HG03139 (cell line): ENCODE measurements around the gene PLXNB3.

Experiments used
- ATAC-seq: cut with Tn5 transposase; IDR thresholded peaks from one replicate; pipeline ENCODE4 v1.9.1; 2021; ENCODE audit not compliant: unreplicated experiment

PLXNB3 gene

GRCh38 chrX:153784325-153784967 lies 20.4 kb downstream of the PLXNB3 start:
- ATAC-seq = no peak

GRCh38 chrX:153786669-153787068 lies 22.6 kb downstream of the PLXNB3 start:
- no peak for ATAC-seq

- no peak for ATAC-seq
These were observed 25.6 kb downstream of the PLXNB3 start for GRCh38 chrX:153789654-153790053.

GRCh38 chrX:153791104-153791852 lies 27.2 kb downstream of the PLXNB3 start:
- ATAC-seq = no peak

- ATAC-seq = no peak
These were observed 28.3 kb downstream of the PLXNB3 start for GRCh38 chrX:153792368-153792767.

- ATAC-seq = no peak
These were observed 29.2 kb downstream of the PLXNB3 start for GRCh38 chrX:153793291-153793690.

GRCh38 chrX:153794018-153794896 lies 30.2 kb downstream of the PLXNB3 start, which contains the start of the genes IDH3G and SSR4:
Gene IDH3G (minus strand): TSS chrX:153794375. CDS start chrX:153794326, 49 bp downstream.
Gene SSR4 (plus strand): TSS chrX:153794668. CDS start chrX:153794688, 20 bp downstream.
- peak; percentile 88 for ATAC-seq

- no peak for ATAC-seq
These were observed 31.1 kb downstream of the PLXNB3 start for GRCh38 chrX:153794897-153795816.

GRCh38 chrX:153797415-153798015 lies 33.5 kb downstream of the PLXNB3 start:
- no peak for ATAC-seq

GRCh38 chrX:153799326-153799725 lies 35.3 kb downstream of the PLXNB3 start:
- ATAC-seq = no peak

- no peak for ATAC-seq
These were observed 36.2 kb downstream of the PLXNB3 start for GRCh38 chrX:153800177-153800722.

GRCh38 chrX:153800746-153801145 lies 36.7 kb downstream of the PLXNB3 start:
- no peak for ATAC-seq

GRCh38 chrX:153801669-153802068 lies 37.6 kb downstream of the PLXNB3 start:
- ATAC-seq = no peak

GRCh38 chrX:153802513-153803045 lies 38.5 kb downstream of the PLXNB3 start:
- ATAC-seq = no peak

- ATAC-seq = no peak
These were observed 39.4 kb downstream of the PLXNB3 start for GRCh38 chrX:153803211-153804099.

GRCh38 chrX:153804100-153804595 lies 40.1 kb downstream of the PLXNB3 start:
- ATAC-seq = no peak

GRCh38 chrX:153804621-153805020 lies 40.6 kb downstream of the PLXNB3 start:
- ATAC-seq = no peak

- no peak for ATAC-seq
These were observed 41.4 kb downstream of the PLXNB3 start for GRCh38 chrX:153805436-153805835.
